ENCODE results near the gene GRAMD4. TPM values are rescaled to one million over a fixed set of nuclear protein-coding genes. Genes with fewer than 3 reads are reported as not detected.

Gene GRAMD4
- total RNA-seq, 1 experiment from 2014 or later = 38.2 TPM

- Histone ChIP-seq H3K9me3 (ENCODE audit: insufficient read depth, low read depth) (no peaks in the 10 kb centered on the region), H3K9me2 (ENCODE audit: insufficient read depth) (no peaks in the 10 kb centered on the region), H3K27ac (no peak overlapping the region), H3K4me1 (replicated peaks; ENCODE audit: insufficient read depth) (no peaks in the 10 kb centered on the region), H3F3A (ENCODE audit: insufficient read depth, low read depth) (peaks cover 3% of the 10 kb centered on the region; the same call in 1 of the 2 replicates), H3K4me3 (no peak overlapping the region), H3K4me2 (no peak overlapping the region), H2AFZ (no peak overlapping the region), H4K20me1 (ENCODE audit: insufficient read depth) (peaks cover 7% of the 10 kb centered on the region), H3K36me3 (ENCODE audit: low read depth) (no peaks in the 10 kb centered on the region), H3K79me2 (ENCODE audit: low read depth) (no peaks in the 10 kb centered on the region), H3K27me3 (ENCODE audit: insufficient read depth, low read depth) (no peaks in the 10 kb centered on the region)
- no peak for TF ChIP-seq CTCF (conservative IDR thresholded peaks at IDR 0.05)
- no peak for TF ChIP-seq EZH2 (IDR thresholded peaks at IDR 0.05; ENCODE audit: low read depth)
- no peak for DNase-seq
- ChIA-PET POLR2A (ENCODE audit: unreplicated experiment) (no interaction called here), CTCF (no interaction called here)
- no TSS peak for BruUV-seq (replicated peaks)
- intact Hi-C loops (cut with micrococcal nuclease; ENCODE audit: unreplicated experiment) = no loop called here
Measured at GRCh38 chr22:46628756-46629155, 8.6 kb downstream of the GRAMD4 start.

- POLR2A ChIA-PET (ENCODE audit: unreplicated experiment) = interaction anchor here (0.7 kb wide), 1 partner anchor 992 kb away, joined by 4 read pairs; no protein-coding TSS in a partner anchor
- peaks cover 7% of the 10 kb centered on the region for H4K20me1 ChIP-seq (ENCODE audit: insufficient read depth)
- no peaks in the 10 kb centered on the region; the same call in 1 of the 2 replicates for H3F3A ChIP-seq (ENCODE audit: insufficient read depth, low read depth)
- no TSS peak for BruUV-seq (replicated peaks)
- H3K4me2 ChIP-seq = no peak overlapping the region
- H2AFZ ChIP-seq = no peak overlapping the region
- DNase-seq = no peak
- no peaks in the 10 kb centered on the region for H3K4me1 ChIP-seq (replicated peaks; ENCODE audit: insufficient read depth)
- no peak overlapping the region for H3K4me3 ChIP-seq
- H3K27me3 ChIP-seq (ENCODE audit: insufficient read depth, low read depth) = no peaks in the 10 kb centered on the region
- no peaks in the 10 kb centered on the region for H3K79me2 ChIP-seq (ENCODE audit: low read depth)
- intact Hi-C loops (cut with micrococcal nuclease; ENCODE audit: unreplicated experiment) = no loop called here
- TF ChIP-seq CTCF (conservative IDR thresholded peaks at IDR 0.05) (no peak), EZH2 (IDR thresholded peaks at IDR 0.05; ENCODE audit: low read depth) (no peak)
- no peaks in the 10 kb centered on the region for H3K9me2 ChIP-seq (ENCODE audit: insufficient read depth)
- H3K27ac ChIP-seq = no peak overlapping the region
- CTCF ChIA-PET = no interaction called here
- H3K9me3 ChIP-seq (ENCODE audit: insufficient read depth, low read depth) = no peaks in the 10 kb centered on the region
- no peaks in the 10 kb centered on the region for H3K36me3 ChIP-seq (ENCODE audit: low read depth)
Measured at GRCh38 chr22:46629291-46629690, 9.1 kb downstream of the GRAMD4 start.

GRCh38 chr22:46631113-46631512, 10.9 kb downstream of the GRAMD4 start:
- Histone ChIP-seq H4K20me1 (ENCODE audit: insufficient read depth) (peaks cover 7% of the 10 kb centered on the region), H3K9me2 (ENCODE audit: insufficient read depth) (no peaks in the 10 kb centered on the region), H3F3A (ENCODE audit: insufficient read depth, low read depth) (no peaks in the 10 kb centered on the region; the same call in 1 of the 2 replicates), H3K79me2 (ENCODE audit: low read depth) (no peaks in the 10 kb centered on the region), H3K4me3 (no peak overlapping the region), H3K4me1 (replicated peaks; ENCODE audit: insufficient read depth) (no peaks in the 10 kb centered on the region), H3K4me2 (no peak overlapping the region), H3K9me3 (ENCODE audit: insufficient read depth, low read depth) (no peaks in the 10 kb centered on the region), H3K36me3 (ENCODE audit: low read depth) (no peaks in the 10 kb centered on the region), H3K27me3 (ENCODE audit: insufficient read depth, low read depth) (no peaks in the 10 kb centered on the region), H3K27ac (no peak overlapping the region), H2AFZ (no peak overlapping the region)
- no TSS peak for BruUV-seq (replicated peaks)
- CTCF ChIA-PET = no interaction called here
- intact Hi-C loops (cut with micrococcal nuclease; ENCODE audit: unreplicated experiment) = no loop called here
- TF ChIP-seq CTCF (conservative IDR thresholded peaks at IDR 0.05) (no peak), EZH2 (IDR thresholded peaks at IDR 0.05; ENCODE audit: low read depth) (no peak)
- no peak for DNase-seq
- POLR2A ChIA-PET (ENCODE audit: unreplicated experiment) = no interaction called here
